ENCODE results near the gene FAM81B.

Gene FAM81B

DNA sequence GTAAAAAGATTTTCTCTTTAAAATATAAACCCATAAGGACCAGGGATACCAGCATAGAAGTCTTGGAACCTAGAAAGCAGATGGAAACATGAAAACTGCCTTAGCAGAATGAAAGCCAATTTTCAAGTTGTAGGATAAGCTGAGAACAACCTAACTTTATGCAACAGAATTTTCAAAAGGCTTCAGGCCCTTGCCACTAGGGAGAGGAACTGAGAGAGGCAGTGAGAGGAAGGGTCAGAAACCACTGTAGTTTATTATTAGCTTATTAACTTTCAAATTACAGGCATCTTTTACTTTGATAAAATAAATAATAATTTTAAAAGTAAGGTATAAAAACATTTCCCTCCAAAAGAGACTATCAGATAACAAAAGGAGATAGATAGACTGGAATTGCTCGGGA is 33.4 kb downstream of the FAM81B start:
- no peak for TF ChIP-seq TAF1 (IDR thresholded peaks at IDR 0.05; ENCODE audit: borderline replicate concordance, insufficient read depth, low read length)
- TF ChIP-seq FOXP2 (optimal IDR thresholded peaks at IDR 0.05; ENCODE audit: borderline replicate concordance, extremely low read depth, extremely low read length, insufficient read depth) = no peak
- TF ChIP-seq, protein P1, sequence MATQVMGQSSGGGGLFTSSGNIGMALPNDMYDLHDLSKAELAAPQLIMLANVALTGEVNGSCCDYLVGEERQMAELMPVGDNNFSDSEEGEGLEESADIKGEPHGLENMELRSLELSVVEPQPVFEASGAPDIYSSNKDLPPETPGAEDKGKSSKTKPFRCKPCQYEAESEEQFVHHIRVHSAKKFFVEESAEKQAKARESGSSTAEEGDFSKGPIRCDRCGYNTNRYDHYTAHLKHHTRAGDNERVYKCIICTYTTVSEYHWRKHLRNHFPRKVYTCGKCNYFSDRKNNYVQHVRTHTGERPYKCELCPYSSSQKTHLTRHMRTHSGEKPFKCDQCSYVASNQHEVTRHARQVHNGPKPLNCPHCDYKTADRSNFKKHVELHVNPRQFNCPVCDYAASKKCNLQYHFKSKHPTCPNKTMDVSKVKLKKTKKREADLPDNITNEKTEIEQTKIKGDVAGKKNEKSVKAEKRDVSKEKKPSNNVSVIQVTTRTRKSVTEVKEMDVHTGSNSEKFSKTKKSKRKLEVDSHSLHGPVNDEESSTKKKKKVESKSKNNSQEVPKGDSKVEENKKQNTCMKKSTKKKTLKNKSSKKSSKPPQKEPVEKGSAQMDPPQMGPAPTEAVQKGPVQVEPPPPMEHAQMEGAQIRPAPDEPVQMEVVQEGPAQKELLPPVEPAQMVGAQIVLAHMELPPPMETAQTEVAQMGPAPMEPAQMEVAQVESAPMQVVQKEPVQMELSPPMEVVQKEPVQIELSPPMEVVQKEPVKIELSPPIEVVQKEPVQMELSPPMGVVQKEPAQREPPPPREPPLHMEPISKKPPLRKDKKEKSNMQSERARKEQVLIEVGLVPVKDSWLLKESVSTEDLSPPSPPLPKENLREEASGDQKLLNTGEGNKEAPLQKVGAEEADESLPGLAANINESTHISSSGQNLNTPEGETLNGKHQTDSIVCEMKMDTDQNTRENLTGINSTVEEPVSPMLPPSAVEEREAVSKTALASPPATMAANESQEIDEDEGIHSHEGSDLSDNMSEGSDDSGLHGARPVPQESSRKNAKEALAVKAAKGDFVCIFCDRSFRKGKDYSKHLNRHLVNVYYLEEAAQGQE (IDR thresholded peaks at IDR 0.05; ENCODE audit: insufficient read depth in 1 of 2, low read depth in 2 of 2, low read length in 2 of 2) = no peak
- no peak for TF ChIP-seq SIN3A (IDR thresholded peaks at IDR 0.05; ENCODE audit: borderline replicate concordance, insufficient read depth, low read length)
- TF ChIP-seq POLR2AphosphoS5 (IDR thresholded peaks at IDR 0.05; ENCODE audit: low read depth, low read length) = no peak

DNA sequence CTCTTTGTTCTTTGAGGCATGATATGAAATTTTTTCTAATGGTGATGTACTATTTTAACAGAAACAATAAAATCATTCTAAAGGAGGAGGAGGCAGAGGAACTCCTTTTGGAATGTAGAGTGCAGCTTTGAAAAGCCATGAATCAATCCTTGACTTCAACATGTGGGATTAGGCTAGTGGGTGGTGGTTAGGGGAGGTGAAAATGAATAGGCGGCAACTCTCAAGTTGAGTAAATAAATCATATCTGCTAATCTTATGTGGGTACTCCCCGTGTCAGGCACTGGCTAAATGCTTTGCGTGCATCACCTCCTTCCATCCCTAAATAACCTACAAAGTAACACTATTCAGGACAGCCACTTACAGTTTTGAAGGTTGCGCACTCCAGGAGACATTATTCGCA is 35.1 kb downstream of the FAM81B start:
- no peak for TF ChIP-seq SIN3A (IDR thresholded peaks at IDR 0.05; ENCODE audit: borderline replicate concordance, insufficient read depth, low read length)
- TF ChIP-seq TAF1 (IDR thresholded peaks at IDR 0.05; ENCODE audit: borderline replicate concordance, insufficient read depth, low read length) = no peak
- TF ChIP-seq, protein P1 (IDR thresholded peaks at IDR 0.05; ENCODE audit: insufficient read depth in 1 of 2, low read depth in 2 of 2, low read length in 2 of 2) = no peak
- TF ChIP-seq FOXP2 (optimal IDR thresholded peaks at IDR 0.05; ENCODE audit: borderline replicate concordance, extremely low read depth, extremely low read length, insufficient read depth) = no peak
- TF ChIP-seq POLR2AphosphoS5 (IDR thresholded peaks at IDR 0.05; ENCODE audit: low read depth, low read length) = no peak

DNA sequence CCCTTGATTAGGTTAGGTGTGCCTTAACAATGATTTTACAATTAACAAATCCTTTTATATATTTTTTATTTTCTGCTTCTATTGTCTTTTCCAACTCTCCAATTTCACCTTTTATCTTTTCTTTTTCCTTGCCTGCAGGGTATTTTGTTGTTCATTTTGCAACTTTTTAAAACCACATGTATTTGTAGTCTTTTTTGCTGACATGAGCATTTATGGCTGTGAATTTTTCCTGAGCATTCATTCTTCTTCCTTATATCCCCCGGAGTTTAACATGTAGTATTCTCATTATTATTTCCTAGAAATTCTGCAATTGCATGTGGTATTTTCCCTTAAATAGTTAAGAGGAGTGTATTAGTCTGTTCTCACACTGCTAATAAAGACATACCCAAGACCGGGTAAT is 41.6 kb downstream of the FAM81B start:
- no peak for TF ChIP-seq SIN3A (IDR thresholded peaks at IDR 0.05; ENCODE audit: borderline replicate concordance, insufficient read depth, low read length)
- TF ChIP-seq, protein P1 (IDR thresholded peaks at IDR 0.05; ENCODE audit: insufficient read depth in 1 of 2, low read depth in 2 of 2, low read length in 2 of 2) = no peak
- TF ChIP-seq FOXP2 (optimal IDR thresholded peaks at IDR 0.05; ENCODE audit: borderline replicate concordance, extremely low read depth, extremely low read length, insufficient read depth) = no peak
- TF ChIP-seq TAF1 (IDR thresholded peaks at IDR 0.05; ENCODE audit: borderline replicate concordance, insufficient read depth, low read length) = no peak
- TF ChIP-seq POLR2AphosphoS5 (IDR thresholded peaks at IDR 0.05; ENCODE audit: low read depth, low read length) = no peak

DNA sequence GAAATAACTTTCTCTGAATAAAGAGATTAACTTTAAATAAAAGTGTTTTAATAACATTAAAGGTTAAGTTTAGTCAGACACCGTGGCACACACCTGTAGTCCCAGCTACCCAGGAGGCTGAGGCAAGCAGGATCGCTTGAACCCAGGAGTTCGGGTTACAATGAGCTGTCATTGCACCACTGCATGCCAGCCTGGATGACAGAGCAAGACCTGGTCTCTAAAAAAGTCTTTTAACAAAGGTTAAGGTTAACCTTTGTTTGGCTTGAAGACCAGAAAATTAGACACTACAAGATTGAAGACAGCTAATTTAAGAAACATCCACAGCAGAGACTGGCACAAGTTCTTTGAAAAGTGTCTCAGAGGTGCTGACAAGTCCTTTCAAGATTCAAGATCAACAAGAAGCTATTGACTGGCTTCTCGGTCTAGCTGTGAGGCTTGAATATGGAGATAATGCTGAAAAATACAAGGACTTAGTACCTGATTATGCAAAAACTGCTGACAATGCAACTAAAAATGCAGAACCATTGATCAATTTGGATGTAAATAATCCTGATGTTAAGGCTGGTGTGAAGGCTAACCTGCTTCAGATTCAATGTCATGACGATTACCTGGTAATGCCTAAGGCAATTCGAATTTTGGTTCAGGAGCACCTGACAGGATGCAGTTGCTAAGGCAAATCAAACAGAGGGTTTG is 48.8 kb downstream of the FAM81B start:
- TF ChIP-seq SIN3A (IDR thresholded peaks at IDR 0.05; ENCODE audit: borderline replicate concordance, insufficient read depth, low read length) = no peak
- TF ChIP-seq, protein P1 (IDR thresholded peaks at IDR 0.05; ENCODE audit: insufficient read depth in 1 of 2, low read depth in 2 of 2, low read length in 2 of 2) = no peak
- TF ChIP-seq TAF1 (IDR thresholded peaks at IDR 0.05; ENCODE audit: borderline replicate concordance, insufficient read depth, low read length) = no peak
- no peak for TF ChIP-seq FOXP2 (optimal IDR thresholded peaks at IDR 0.05; ENCODE audit: borderline replicate concordance, extremely low read depth, extremely low read length, insufficient read depth)
- no peak for TF ChIP-seq POLR2AphosphoS5 (IDR thresholded peaks at IDR 0.05; ENCODE audit: low read depth, low read length)
